OCI-LY7 (cell line): ENCODE measurements around the gene IQGAP2. TPM values are rescaled to one million over a fixed set of nuclear protein-coding genes. Genes with fewer than 3 reads are reported as not detected.
"Not testable (repeated sequence)": the region's sequence is repeated elsewhere in the genome, so short reads cannot be mapped to it uniquely, and the experiment has no call there.

Source experiments
- BruUV-seq: library from RNA; stranded (reverse); fragments of 400-500 nt; replicated peaks from 2 replicates; lab custom pipeline; 2021; lab: Mats Ljungman, UMichigan
- CTCF ChIA-PET: fragments of 300-600 bp; sonication (Branson Sonifier 250); formaldehyde crosslinking; loops from one replicate; lab custom pipeline; 2022; ENCODE audit warnings: antibody characterized with exemption; ENCODE audit not compliant: unreplicated experiment; lab: Charles Lee
- POLR2A ChIA-PET: fragments of 300-600 bp; sonication (Branson Sonifier 250); formaldehyde crosslinking; loops from one replicate; lab custom pipeline; 2022; ENCODE audit warnings: antibody characterized with exemption; lab: Charles Lee
- DNase-seq: peaks from one replicate; pipeline ENCODE4 v3.0.0-alpha.2; 2015; ENCODE audit warnings: low spot score
- H2AFZ ChIP-seq: fragments of 200-600 bp; sonication (generic), shearing (Covaris generic); 2 replicates; pipeline ENCODE4 v1.6.1; 2014; ENCODE audit warnings: mild to moderate bottlenecking, antibody characterized with exemption, low read length, moderate library complexity
- H3K27ac ChIP-seq: fragments of 200-600 bp; sonication (generic); 2 replicates; pipeline ENCODE4 v1.5.1; 2014; ENCODE audit warnings: mixed run types, low read depth, mild to moderate bottlenecking, moderate library complexity, low read length, inconsistent platforms; ENCODE audit not compliant: poor library complexity, severe bottlenecking
- H3K36me3 ChIP-seq: fragments of 200-600 bp; sonication (generic); 2 replicates; pipeline ENCODE4 v1.6.1; 2014; ENCODE audit warnings: mild to moderate bottlenecking, antibody characterized with exemption, low read length, moderate library complexity, mixed read lengths; ENCODE audit not compliant: insufficient read depth
- H3K4me1 ChIP-seq: fragments of 200-600 bp; sonication (generic); 2 replicates; pipeline ENCODE4 v1.5.1; 2014; ENCODE audit warnings: mild to moderate bottlenecking, low read length; ENCODE audit not compliant: insufficient read depth, poor library complexity, severe bottlenecking
- H3K4me2 ChIP-seq: fragments of 200-600 bp; sonication (generic); 2 replicates; pipeline ENCODE4 v1.6.1; 2014; ENCODE audit warnings: mild to moderate bottlenecking, low read length
- H3K4me3 ChIP-seq: fragments of 200-600 bp; sonication (generic); 2 replicates; pipeline ENCODE4 v1.5.1; 2014; ENCODE audit warnings: mild to moderate bottlenecking, low read depth, low read length; ENCODE audit not compliant: poor library complexity, severe bottlenecking
- H3K79me2 ChIP-seq: fragments of 200-600 bp; sonication (generic); 2 replicates; pipeline ENCODE4 v1.6.1; 2016; ENCODE audit warnings: low read depth, mild to moderate bottlenecking, low read length, moderate library complexity, mixed read lengths; ENCODE audit not compliant: insufficient read depth
- H3K9me2 ChIP-seq: fragments of 200-600 bp; sonication (generic); 2 replicates; pipeline ENCODE4 v1.6.1; 2016; ENCODE audit warnings: mild to moderate bottlenecking, low read length, mixed read lengths; ENCODE audit not compliant: insufficient read depth
- H3K9me3 ChIP-seq: fragments of 200-600 bp; sonication (generic); 2 replicates; pipeline ENCODE4 v1.6.1; 2014; ENCODE audit warnings: mild to moderate bottlenecking, mixed run types, low read length, mixed read lengths
- H4K20me1 ChIP-seq: fragments of 200-600 bp; sonication (generic); 2 replicates; pipeline ENCODE4 v1.6.1; 2014; ENCODE audit warnings: mild to moderate bottlenecking, antibody characterized with exemption, low read length, moderate library complexity, mixed read lengths; ENCODE audit not compliant: insufficient read depth
- CTCF ChIP-seq: fragments of 200-600 bp; sonication (generic); conservative IDR thresholded peaks from 2 replicates; pipeline ENCODE4 v1.5.1; 2014; ENCODE audit warnings: mild to moderate bottlenecking, antibody characterized with exemption, low read length, moderate library complexity, mixed read lengths
- EZH2phosphoT487 ChIP-seq: fragments of 200-600 bp; sonication (generic); IDR thresholded peaks from 2 replicates; pipeline ENCODE4 v1.6.1; 2018; ENCODE audit warnings: low read depth, borderline replicate concordance, mild to moderate bottlenecking, mixed run types, antibody characterized with exemption, low read length, moderate library complexity, mixed read lengths
- intact Hi-C: fragments of 100-400 bp; cut with micrococcal nuclease; formaldehyde crosslinking; loops from one replicate; pipeline ENCODE4 v1.10.0; 2022; ENCODE audit not compliant: unreplicated experiment
- total RNA-seq, 2 experiments: library from RNA; depleted of rRNA in 1 of 2; stranded (reverse); fragments of >200 nt in 1 of 2; shearing (Covaris generic) in 1 of 2; gene quantifications; 2 replicates each; pipeline ENCODE4 v1.2.3, GENCODE V29; 2014 to 2022

IQGAP2 gene
- total RNA-seq, 2 experiments from 2014 or later = 30.0 to 50.2 TPM

GRCh38 chr5:76601470-76601869 is 198.4 kb downstream of the IQGAP2 start:
- BruUV-seq = no TSS peak
- no peak overlapping the region for H3K27ac ChIP-seq
- H3K4me2 ChIP-seq = no peak overlapping the region
- no peaks in the 10 kb centered on the region for H3K79me2 ChIP-seq
- TF ChIP-seq EZH2phosphoT487 = no peak
- TF ChIP-seq CTCF = peak; percentile 89
- H4K20me1 ChIP-seq = no peaks in the 10 kb centered on the region
- peaks cover 10% of the 10 kb centered on the region for H3K4me1 ChIP-seq
- no peaks in the 10 kb centered on the region for H3K9me2 ChIP-seq
- intact Hi-C loops = loop anchor here (1.0 to 10.0 kb wide), 3 partner anchors 40 to 413 kb away; no protein-coding TSS in a partner anchor
- peaks cover 67% of the 10 kb centered on the region for H3K36me3 ChIP-seq
- DNase-seq = peak; percentile 73
- CTCF ChIA-PET = interaction anchor here (0.6 kb wide), 1 partner anchor 173 kb away, joined by 3 read pairs; no protein-coding TSS in a partner anchor
- no peak overlapping the region for H3K4me3 ChIP-seq
- H3K9me3 ChIP-seq = no peaks in the 10 kb centered on the region
- POLR2A ChIA-PET = no interaction called here
- H2AFZ ChIP-seq = no peak overlapping the region

GRCh38 chr5:76602094-76602726 is 199.1 kb downstream of the IQGAP2 start:
- Histone ChIP-seq H3K9me2 (no peaks in the 10 kb centered on the region), H2AFZ (no peak overlapping the region), H3K27ac (no peak overlapping the region), H3K4me2 (no peak overlapping the region), H3K4me3 (no peak overlapping the region), H3K79me2 (no peaks in the 10 kb centered on the region), H3K9me3 (no peaks in the 10 kb centered on the region), H4K20me1 (no peaks in the 10 kb centered on the region), H3K4me1 (peaks cover 17% of the 10 kb centered on the region), H3K36me3 (peaks cover 64% of the 10 kb centered on the region)
- ChIA-PET CTCF (interaction anchor here (0.6 kb wide), 1 partner anchor 172 kb away, joined by 3 read pairs; no protein-coding TSS in a partner anchor), POLR2A (no interaction called here)
- DNase-seq = no peak
- TF ChIP-seq EZH2phosphoT487 (no peak), CTCF (peak; percentile 53)
- intact Hi-C loops = loop anchor here (10.0 kb wide), 1 partner anchor 413 kb away; no protein-coding TSS in a partner anchor
- no TSS peak for BruUV-seq

GRCh38 chr5:76603991-76604390 is 200.9 kb downstream of the IQGAP2 start:
- CTCF ChIA-PET, H3K79me2 ChIP-seq, H3K27ac ChIP-seq, DNase-seq, H4K20me1 ChIP-seq, H3K9me2 ChIP-seq, H2AFZ ChIP-seq, BruUV-seq, H3K4me2 ChIP-seq, H3K4me3 ChIP-seq, H3K9me3 ChIP-seq: not testable (repeated sequence)
- H3K4me1 ChIP-seq = peaks cover 35% of the 10 kb centered on the region
- POLR2A ChIA-PET = interaction anchor here (0.6 to 0.8 kb wide), 2 partner anchors 37 to 55 kb away, joined by 3 read pairs; no protein-coding TSS in a partner anchor
- peaks cover 59% of the 10 kb centered on the region for H3K36me3 ChIP-seq
- intact Hi-C loops = loop anchor here (10.0 kb wide), 1 partner anchor 411 kb away; no protein-coding TSS in a partner anchor
